Prostate gland (tissue), 2 donors: ENCODE results near the gene GRIK5. TPM values are rescaled to one million over a fixed set of nuclear protein-coding genes. Genes with fewer than 3 reads are reported as not detected.

Experiments used
- DNase-seq: peaks from one replicate; pipeline ENCODE4 v3.0.0-alpha.2; 2019; ENCODE audit warnings: low spot score
- H3K27ac ChIP-seq, 2 donors: fragments of 200-600 bp; sonication (generic); 2 replicates each; pipeline ENCODE4 v1.5.1; 2017 to 2019
- H3K27me3 ChIP-seq: fragments of 200-600 bp; sonication (generic); replicated peaks from 2 replicates; pipeline ENCODE4 v1.5.1; 2019; ENCODE audit not compliant: insufficient read depth
- H3K36me3 ChIP-seq, 2 donors: fragments of 200-600 bp; sonication (generic); 1 replicate in 1 of 2; 2 replicates in 1 of 2; pipeline versions ENCODE4 v1.5.1 to v1.8.1; 2017 to 2019
- H3K4me1 ChIP-seq: fragments of 200-600 bp; sonication (generic); replicated peaks from 2 replicates; pipeline ENCODE4 v1.5.1; 2019
- H3K4me3 ChIP-seq, 2 donors: fragments of 200-600 bp; sonication (generic); 2 replicates each; pipeline ENCODE4 v1.5.1; 2017 to 2019
- H3K9me3 ChIP-seq: fragments of 200-600 bp; sonication (generic); 2 replicates; pipeline ENCODE4 v1.5.1; 2017
- CTCF ChIP-seq, 4 experiments: fragments of 200-600 bp in 2 of 4; fragments of 450-650 bp in 2 of 4; sonication (generic) in 2 of 4; IDR thresholded peaks; 1 replicate in 3 of 4; 2 replicates in 1 of 4; pipeline ENCODE4 v1.5.1; 2016 to 2019; ENCODE audit warnings: antibody characterized with exemption in 4 of 4, mild to moderate bottlenecking in 2 of 4, moderate library complexity in 2 of 4
- POLR2A ChIP-seq: fragments of 450-650 bp; IDR thresholded peaks from one replicate; pipeline ENCODE4 v1.6.1; 2016; ENCODE audit warnings: antibody characterized with exemption, mild to moderate bottlenecking
- POLR2AphosphoS5 ChIP-seq: sonication (generic); formaldehyde crosslinking; IDR thresholded peaks from one replicate; pipeline ENCODE4 v1.6.1; 2017; ENCODE audit warnings: antibody characterized with exemption
- WGBS: methylation state at CpG from one replicate; pipeline ENCODE4 v1.1.5; 2018; 5-methylcytosine and 5-hydroxymethylcytosine counted together
- intact Hi-C: fragments of 100-400 bp; cut with DNase I; formaldehyde crosslinking; loops from one replicate; pipeline ENCODE4 v1.14.2; 2022
- total RNA-seq, 2 donors: library from RNA; depleted of rRNA; stranded (reverse); fragments of >200 nt; gene quantifications; one replicate each; pipeline ENCODE4 v1.1.0, GENCODE V29; 2016

GRIK5 gene
- total RNA-seq, 2 donors from 2014 or later: 1.3 to 25.2 TPM

DNA sequence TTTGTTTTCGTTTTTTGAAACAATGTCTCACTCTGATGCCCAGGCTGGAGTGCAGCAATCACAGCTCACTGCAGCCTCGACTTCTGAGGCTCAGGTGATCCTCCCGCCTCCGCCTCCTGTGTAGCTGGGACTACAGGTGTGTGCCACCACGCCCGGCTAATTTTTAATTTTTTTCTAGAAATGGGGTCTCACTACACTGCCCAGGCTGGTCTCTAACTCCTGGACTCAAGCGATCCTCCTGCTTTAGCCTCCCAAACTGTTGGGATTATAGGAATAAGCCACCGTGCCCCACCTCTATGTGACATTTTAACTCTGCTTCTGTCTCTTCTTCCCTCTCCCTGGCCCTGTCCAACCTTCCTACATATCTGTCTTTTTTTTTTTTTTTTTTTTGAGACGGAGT is 81.1 kb downstream of the GRIK5 start:
- intact Hi-C loops: no loop called here

DNA sequence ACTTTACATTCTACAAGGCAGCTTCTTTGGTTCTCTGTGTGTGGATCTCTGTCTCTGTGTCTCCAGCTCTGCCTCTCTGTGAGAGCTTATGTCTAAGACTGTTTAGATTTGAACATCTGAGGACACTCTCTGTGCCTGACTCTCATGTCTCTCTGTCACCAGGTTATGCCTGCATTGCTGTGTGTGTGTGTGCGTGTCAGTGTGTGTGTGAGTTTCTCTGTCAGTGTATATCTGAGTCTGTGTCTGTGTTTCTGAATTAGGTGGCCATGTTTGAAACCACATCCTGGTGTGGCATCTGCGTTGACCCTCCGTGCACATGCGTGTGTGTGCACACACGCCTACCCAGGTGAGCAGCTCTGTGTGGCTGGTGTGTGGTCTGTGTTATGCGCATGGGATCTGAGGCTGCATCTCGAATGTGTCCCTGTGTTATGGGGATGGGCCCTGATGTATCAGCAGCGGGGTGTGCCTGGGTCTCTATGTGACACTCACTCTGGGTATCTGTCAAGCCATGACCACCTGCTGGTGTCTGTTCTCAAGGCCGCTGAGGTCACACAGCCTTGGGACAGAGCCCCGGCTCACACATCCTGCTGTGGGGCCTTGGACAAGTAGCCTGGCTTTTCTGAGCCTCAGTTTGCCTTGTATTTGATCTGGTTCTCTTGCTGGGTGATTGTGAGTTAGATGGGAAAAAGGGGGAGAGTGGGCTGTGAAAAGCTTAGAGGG is 82.7 kb downstream of the GRIK5 start:
- no peak overlapping the region for H3K27ac ChIP-seq
- H3K4me1 ChIP-seq: no peaks in the 10 kb centered on the region
- no peak overlapping the region for H3K4me3 ChIP-seq
- TF ChIP-seq POLR2A (no peak), CTCF (IDR thresholded peaks at IDR 0.05) (no peak), POLR2AphosphoS5 (no peak)
- 86% methylated on average over 10 of the region's 10 CpGs for WGBS
- peaks cover 10% of the 10 kb centered on the region for H3K27me3 ChIP-seq
- H3K9me3 ChIP-seq: no peaks in the 10 kb centered on the region
- intact Hi-C loops: no loop called here
- no peak for DNase-seq
- H3K36me3 ChIP-seq: no peaks in the 10 kb centered on the region

More for the DNA sequence above, 81.1 kb downstream of the GRIK5 start:
- Histone ChIP-seq H3K4me3 (no peak overlapping the region), H3K36me3 (no peaks in the 10 kb centered on the region), H3K9me3 (no peaks in the 10 kb centered on the region), H3K27me3 (peaks cover 10% of the 10 kb centered on the region), H3K4me1 (no peaks in the 10 kb centered on the region), H3K27ac (no peak overlapping the region)
- WGBS: 85% methylated on average over 9 of the region's 9 CpGs
- TF ChIP-seq POLR2A (no peak), CTCF (IDR thresholded peaks at IDR 0.05) (no peak), POLR2AphosphoS5 (no peak)
- no peak for DNase-seq

GRCh38 chr19:41984961-41985360 is 85.0 kb downstream of the GRIK5 start:
- H3K36me3 ChIP-seq: no peaks in the 10 kb centered on the region
- DNase-seq: no peak
- no peak overlapping the region for H3K27ac ChIP-seq
- 84% methylated on average over 17 of the region's 17 CpGs for WGBS
- H3K4me3 ChIP-seq: no peak overlapping the region
- no peaks in the 10 kb centered on the region for H3K27me3 ChIP-seq
- no peak for TF ChIP-seq CTCF (IDR thresholded peaks at IDR 0.05)
- TF ChIP-seq POLR2AphosphoS5: no peak
- no peak for TF ChIP-seq POLR2A
- H3K9me3 ChIP-seq: no peaks in the 10 kb centered on the region
- intact Hi-C loops: no loop called here
- no peaks in the 10 kb centered on the region for H3K4me1 ChIP-seq

GRCh38 chr19:41981724-41982123 is 88.3 kb downstream of the GRIK5 start:
- Histone ChIP-seq H3K27ac (no peak overlapping the region), H3K4me1 (no peaks in the 10 kb centered on the region), H3K4me3 (no peak overlapping the region), H3K9me3 (no peaks in the 10 kb centered on the region), H3K27me3 (no peaks in the 10 kb centered on the region), H3K36me3 (no peaks in the 10 kb centered on the region)
- no peak for TF ChIP-seq POLR2A
- TF ChIP-seq POLR2AphosphoS5: no peak
- no peak for TF ChIP-seq CTCF (IDR thresholded peaks at IDR 0.05)
- no peak for DNase-seq
- 81% methylated on average over 15 of the region's 15 CpGs for WGBS
- intact Hi-C loops: no loop called here

GRCh38 chr19:41978470-41978869 is 91.5 kb downstream of the GRIK5 start:
- WGBS: 87% methylated on average over 17 of the region's 17 CpGs
- Histone ChIP-seq H3K9me3 (no peaks in the 10 kb centered on the region), H3K4me3 (no peak overlapping the region), H3K27me3 (no peaks in the 10 kb centered on the region), H3K4me1 (no peaks in the 10 kb centered on the region), H3K27ac (no peak overlapping the region), H3K36me3 (no peaks in the 10 kb centered on the region)
- TF ChIP-seq CTCF (IDR thresholded peaks at IDR 0.05) (no peak), POLR2AphosphoS5 (no peak), POLR2A (no peak)
- DNase-seq: no peak
- intact Hi-C loops: no loop called here
